HUES64 (cell line): ENCODE measurements around the gene ATF6B.

Experiments
- H3K27ac ChIP-seq: 2 replicates; pipeline ENCODE4 v1.7.0; 2013; ENCODE audit warnings: low read depth, low read length, inconsistent platforms
- H3K27me3 ChIP-seq: 2 replicates; pipeline ENCODE4 v1.6.1; 2013; ENCODE audit warnings: mild to moderate bottlenecking, low read length; ENCODE audit not compliant: insufficient read depth
- H3K36me3 ChIP-seq: 2 replicates; pipeline ENCODE4 v1.6.1; 2013; ENCODE audit warnings: mild to moderate bottlenecking, low read length; ENCODE audit not compliant: insufficient read depth
- H3K4me1 ChIP-seq: 2 replicates; pipeline ENCODE4 v1.6.1; 2013; ENCODE audit warnings: mild to moderate bottlenecking, low read length, moderate library complexity; ENCODE audit not compliant: insufficient read depth
- H3K4me3 ChIP-seq: 2 replicates; pipeline ENCODE4 v1.5.1; 2013; ENCODE audit warnings: mild to moderate bottlenecking, low read length, moderate library complexity
- H3K9ac ChIP-seq: 2 replicates; pipeline ENCODE4 v1.6.1; 2013; ENCODE audit warnings: mild to moderate bottlenecking, low read depth, low read length
- H3K9me3 ChIP-seq: 2 replicates; pipeline ENCODE4 v1.6.1; 2013; ENCODE audit warnings: low read depth, low read length; ENCODE audit not compliant: insufficient read depth
- WGBS: fragments of 150-250, 120-280 bp; methylation state at CpG from one replicate; pipeline ENCODE4 v1.1.7; 2013; ENCODE audit warnings: missing lambda C conversion rate; 5-methylcytosine and 5-hydroxymethylcytosine counted together

The ATF6B gene

DNA sequence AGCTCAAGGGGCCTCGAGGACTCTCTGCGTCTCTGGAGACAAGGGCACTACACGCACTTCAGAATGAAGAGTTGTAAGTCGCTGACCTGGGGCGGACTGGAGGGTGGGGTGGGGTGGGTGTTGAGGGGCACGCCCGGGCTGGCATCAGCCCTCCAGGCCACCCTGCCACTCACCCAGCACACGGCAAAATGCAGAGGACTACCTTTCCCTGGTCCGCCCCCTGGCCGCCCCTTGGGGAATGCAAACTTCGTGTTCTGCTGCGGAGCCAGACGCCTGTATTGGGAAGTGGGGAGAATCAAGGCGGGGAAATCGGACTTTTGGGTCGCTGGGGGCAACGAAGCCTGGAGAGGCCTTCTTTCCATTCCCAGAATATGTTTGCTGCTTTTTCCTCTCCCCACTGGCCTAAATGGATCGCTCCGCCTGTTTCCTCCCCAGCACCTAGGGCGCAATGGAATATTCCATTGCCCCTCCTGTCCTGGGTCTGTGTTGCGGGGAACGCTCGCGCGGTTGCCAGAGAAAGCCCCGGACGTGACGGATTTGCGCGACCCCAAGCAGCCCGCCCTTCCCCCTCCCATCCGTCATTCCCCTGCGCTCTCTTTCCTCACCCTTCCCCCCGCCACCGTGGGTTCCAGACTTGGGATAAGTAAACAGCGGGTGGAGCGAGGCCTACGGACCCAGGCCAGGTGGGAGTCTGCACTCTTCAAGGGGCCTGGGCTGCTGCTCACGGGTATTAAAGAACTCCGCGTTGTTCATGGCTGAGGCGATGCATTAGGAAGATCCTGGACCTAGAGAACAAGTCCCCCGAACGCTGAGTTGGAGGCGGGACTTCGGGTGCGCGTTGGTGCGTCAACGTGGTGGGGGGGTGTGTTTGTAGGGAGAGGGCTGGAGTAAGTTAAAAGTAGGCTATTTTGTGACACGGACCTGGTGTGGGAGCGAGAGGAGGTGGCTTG is 25.8 kb upstream of the ATF6B start, which contains the start of gene PPT2:
TSS of gene PPT2 (plus strand) at position 578 of the 950 bp plus-strand sequence. CDS start 454 bp downstream, outside the sequence.
- Histone ChIP-seq H3K4me3 (peak within 1 kb of the TSS; percentile 92), H3K27ac (peak within 1 kb of the TSS; percentile 92), H3K36me3 (peaks cover 30% of the 10 kb centered on the region), H3K27me3 (peaks cover 24% of the 10 kb centered on the region), H3K4me1 (peaks cover 8% of the 10 kb centered on the region), H3K9ac (peak within 1 kb of the TSS; percentile 87), H3K9me3 (no peaks in the 10 kb centered on the region)
- WGBS = under 1% methylated on average over 47 of the region's 52 CpGs

DNA sequence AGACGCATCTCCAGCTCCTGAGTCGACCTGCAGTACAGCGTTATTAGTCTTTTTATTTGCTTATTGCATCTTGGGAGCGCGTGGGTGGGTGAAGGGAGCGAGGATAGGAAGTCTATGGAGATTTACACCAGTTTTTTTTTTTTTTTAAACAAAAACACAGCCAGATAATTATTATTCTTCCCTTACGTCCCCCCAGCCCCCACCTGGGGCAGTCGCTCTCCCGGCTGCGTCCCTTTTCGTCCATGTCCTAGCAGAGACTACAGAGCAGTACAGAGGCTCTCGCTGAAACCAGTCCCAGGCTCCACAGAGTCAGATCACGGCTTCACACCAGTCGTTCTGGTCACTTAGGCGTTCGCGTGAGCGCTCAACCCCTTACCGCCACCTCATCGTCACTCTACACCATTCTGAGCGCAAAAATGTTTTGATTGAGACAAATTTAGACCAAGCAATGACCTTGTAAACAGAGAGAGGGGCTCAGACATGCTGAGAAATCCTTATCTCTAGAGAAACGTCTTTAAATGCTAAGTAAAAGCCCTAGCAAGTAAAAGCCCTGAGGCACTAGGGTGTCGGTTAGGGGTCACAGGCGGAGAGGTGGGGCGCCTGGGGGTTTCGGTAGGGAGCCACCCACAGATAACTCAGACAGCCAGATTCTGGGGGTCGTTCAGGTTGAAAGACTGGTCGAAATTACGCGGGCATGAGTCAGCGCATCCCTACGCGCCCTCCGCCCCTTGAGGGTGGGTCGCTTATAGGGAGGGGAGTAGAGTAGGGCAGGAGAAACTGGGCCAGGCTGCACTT is 24.9 kb upstream of the ATF6B start:
- 2% methylated on average over 32 of the region's 35 CpGs for WGBS
- H3K36me3 ChIP-seq = peaks cover 22% of the 10 kb centered on the region
- peak overlapping the region; percentile 92 for H3K4me3 ChIP-seq
- peaks cover 24% of the 10 kb centered on the region for H3K27me3 ChIP-seq
- H3K9me3 ChIP-seq = no peaks in the 10 kb centered on the region
- peak overlapping the region; percentile 92 for H3K27ac ChIP-seq
- H3K4me1 ChIP-seq = peaks cover 8% of the 10 kb centered on the region
- peak overlapping the region; percentile 87 for H3K9ac ChIP-seq

DNA sequence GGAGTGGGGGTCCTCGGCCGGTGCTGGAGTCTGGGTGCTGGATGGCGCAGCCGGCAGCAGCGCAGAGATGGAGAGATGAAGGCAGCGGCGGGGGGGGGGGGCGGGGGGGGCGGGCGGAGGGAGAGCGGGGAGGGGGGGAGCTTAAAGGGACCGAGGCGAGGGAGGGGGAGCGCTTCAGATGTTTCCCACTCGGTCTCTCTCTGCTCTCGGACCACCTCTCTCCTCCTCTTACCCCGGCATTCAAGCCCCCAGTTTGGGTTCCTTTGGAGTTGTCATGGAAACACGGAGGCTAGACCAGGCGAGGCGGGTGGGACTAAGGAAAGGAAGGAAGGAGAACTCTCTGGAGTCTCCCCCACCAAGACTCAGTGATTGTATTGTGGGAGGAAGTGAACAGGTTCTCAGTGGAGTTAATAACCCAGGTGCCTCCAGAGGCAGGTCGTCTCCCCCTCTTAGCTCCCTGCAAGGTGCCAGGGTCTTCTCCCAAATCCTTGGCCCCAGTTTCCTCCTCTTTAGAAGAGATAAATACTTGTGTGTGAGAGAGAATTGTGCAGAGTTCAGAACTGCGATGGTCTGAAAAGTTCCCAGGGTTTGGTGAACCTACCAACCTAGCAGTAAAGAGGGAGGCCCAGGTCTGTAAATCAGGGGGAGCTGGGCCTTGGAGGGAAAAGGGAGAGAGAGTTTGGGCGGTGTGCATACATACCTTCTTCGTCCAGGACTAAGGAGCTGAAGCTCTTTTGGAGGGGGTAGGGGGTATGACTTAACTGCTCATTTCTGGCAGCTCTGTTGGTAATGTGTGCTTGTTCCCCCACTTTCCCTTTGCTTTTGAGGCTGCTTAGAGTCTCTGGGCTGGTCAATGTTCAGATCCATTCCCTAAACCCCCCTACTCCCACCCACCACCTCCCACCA is 24.1 kb upstream of the ATF6B start, which contains the start of gene PRRT1:
TSS of gene PRRT1 (minus strand) at position 77 of the 906 bp plus-strand sequence. CDS start 112 bp downstream, outside the sequence.
- 10% methylated on average over 9 of the region's 24 CpGs for WGBS
- H3K27me3 ChIP-seq = peaks cover 24% of the 10 kb centered on the region
- peak within 1 kb of the TSS; percentile 92; the same call in 1 of the 2 replicates for H3K27ac ChIP-seq
- no peaks in the 10 kb centered on the region for H3K9me3 ChIP-seq
- peaks cover 13% of the 10 kb centered on the region for H3K36me3 ChIP-seq
- peak within 1 kb of the TSS; percentile 87; the same call in 1 of the 2 replicates for H3K9ac ChIP-seq
- H3K4me1 ChIP-seq = peaks cover 8% of the 10 kb centered on the region
- peak within 1 kb of the TSS; percentile 92 for H3K4me3 ChIP-seq

DNA sequence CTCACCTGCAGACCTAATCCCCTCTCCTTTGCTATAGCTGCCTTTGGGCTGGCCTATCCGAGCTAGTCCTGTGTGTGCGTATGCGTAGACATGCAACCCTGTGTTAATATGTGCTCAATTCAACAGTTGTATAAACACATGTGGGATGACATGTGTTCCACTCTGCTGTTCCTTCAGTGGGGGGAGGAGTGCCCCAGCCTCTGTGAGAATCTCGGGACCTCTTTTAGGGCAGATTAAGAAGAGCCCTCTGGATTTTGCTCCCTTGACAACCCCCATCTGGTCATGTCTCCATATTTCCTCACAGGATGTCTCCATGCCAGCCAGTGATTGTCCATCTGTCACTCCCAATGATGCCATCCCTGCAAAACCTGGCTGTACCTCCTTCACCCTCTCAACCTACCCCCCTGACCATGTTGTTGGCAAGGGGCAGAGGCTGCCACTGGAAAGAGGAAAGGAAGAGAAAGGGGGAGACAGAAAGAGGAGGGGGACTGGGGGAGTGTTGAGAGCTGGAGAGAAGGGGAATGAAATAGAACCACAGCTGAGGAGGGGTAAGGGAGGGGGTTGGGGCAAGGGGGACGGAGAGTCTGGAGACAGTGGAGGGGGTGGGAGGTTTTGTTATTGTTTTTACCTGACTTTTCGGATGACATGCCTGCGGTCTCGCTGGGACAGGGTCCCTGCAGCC is 23.3 kb upstream of the ATF6B start:
- no peaks in the 10 kb centered on the region for H3K9me3 ChIP-seq
- H3K36me3 ChIP-seq = peaks cover 5% of the 10 kb centered on the region
- no peak overlapping the region; the same call in none of the 2 replicates for H3K4me3 ChIP-seq
- H3K9ac ChIP-seq = no peak overlapping the region
- no peak overlapping the region for H3K27ac ChIP-seq
- WGBS = 34% methylated on average over 8 of the region's 8 CpGs
- peaks cover 24% of the 10 kb centered on the region for H3K27me3 ChIP-seq
- peaks cover 14% of the 10 kb centered on the region for H3K4me1 ChIP-seq

DNA sequence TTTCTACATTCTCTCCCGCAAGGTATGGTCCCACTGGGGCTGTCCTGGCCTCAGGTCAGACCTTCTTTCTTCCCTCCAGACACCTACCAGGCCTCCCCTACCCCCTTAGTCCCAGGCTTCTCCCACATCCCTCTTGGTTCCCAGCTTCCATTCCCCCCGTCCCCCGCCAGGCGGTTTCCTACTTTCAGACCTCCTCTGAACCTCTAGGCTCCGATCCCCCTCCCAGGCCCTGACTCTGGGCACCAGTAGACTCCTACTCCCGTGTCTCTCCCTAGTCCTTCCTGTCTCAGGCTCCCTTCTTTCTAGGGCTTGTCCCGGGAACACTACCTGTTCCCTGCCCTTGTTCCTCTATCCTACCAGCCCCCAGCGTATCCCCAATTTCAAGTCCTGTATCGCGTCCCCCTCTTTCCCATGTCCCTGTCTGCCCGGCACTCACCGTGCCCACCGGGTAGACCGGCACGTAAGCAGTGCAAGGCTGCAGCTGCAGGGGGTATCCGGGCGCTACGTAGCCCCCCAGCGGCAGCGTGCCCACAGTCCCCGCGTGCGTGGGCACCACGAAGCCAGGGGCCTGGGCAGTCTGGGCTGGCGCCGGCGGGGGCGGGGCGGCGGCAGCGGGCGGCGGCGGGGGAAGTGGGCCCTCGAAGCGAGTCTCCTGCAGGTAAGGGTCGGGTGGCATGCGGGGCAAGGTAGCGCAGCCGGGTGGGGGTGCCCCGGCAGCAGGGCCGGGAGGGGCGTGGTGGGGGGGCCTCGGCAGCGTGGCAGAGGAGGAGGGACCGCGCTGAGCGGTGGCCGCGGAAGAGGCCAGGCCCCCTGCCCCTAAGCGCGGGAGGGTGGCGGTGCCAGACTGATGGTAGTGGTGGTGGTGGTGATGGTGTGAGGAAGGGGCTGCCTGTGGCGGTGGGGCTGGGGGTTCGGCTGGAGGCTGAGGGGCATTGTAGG is 22.2 kb upstream of the ATF6B start:
- WGBS = 52% methylated on average over 55 of the region's 55 CpGs
- Histone ChIP-seq H3K9ac (no peak overlapping the region), H3K9me3 (no peaks in the 10 kb centered on the region), H3K4me3 (peak overlapping the region; percentile 47), H3K27ac (no peak overlapping the region), H3K4me1 (peaks cover 19% of the 10 kb centered on the region), H3K27me3 (peaks cover 24% of the 10 kb centered on the region), H3K36me3 (no peaks in the 10 kb centered on the region)

DNA sequence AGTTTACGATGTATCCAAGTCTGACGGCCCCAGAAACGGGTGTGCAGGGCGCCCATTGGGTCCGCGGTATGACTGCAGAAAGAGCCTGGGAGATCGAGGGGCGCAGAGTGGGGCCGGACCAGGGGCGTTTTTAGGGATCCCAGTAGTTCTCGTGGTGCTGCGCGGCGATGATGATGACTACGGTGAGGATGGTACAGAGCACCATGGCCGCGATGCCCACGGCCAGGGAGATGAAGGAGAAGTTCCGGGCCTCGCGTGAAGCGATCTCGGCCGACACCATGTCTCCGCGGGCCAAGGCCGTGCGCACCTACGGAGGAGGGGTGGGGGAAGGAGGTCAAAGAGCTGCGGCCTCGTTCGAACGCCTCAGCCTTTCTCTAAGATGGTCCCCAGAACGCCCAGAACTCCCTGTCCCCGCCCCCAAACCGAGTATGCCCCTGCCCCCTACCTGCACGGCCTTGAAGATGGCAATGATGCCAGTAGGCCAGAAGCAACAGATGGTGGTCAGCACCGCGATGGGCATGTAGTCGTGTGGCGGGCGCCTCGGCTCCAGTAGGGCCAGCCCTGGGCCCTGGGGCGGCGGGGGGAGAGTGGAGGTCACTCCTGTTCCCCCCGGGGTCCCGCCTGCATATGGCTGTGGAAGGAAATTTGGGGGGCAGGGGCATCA is 21.2 kb upstream of the ATF6B start:
- H3K4me3 ChIP-seq = no peak overlapping the region
- peaks cover 24% of the 10 kb centered on the region for H3K27me3 ChIP-seq
- no peak overlapping the region for H3K27ac ChIP-seq
- no peaks in the 10 kb centered on the region for H3K36me3 ChIP-seq
- H3K4me1 ChIP-seq = peaks cover 19% of the 10 kb centered on the region
- WGBS = 95% methylated on average over 47 of the region's 47 CpGs
- H3K9me3 ChIP-seq = no peaks in the 10 kb centered on the region
- no peak overlapping the region for H3K9ac ChIP-seq

DNA sequence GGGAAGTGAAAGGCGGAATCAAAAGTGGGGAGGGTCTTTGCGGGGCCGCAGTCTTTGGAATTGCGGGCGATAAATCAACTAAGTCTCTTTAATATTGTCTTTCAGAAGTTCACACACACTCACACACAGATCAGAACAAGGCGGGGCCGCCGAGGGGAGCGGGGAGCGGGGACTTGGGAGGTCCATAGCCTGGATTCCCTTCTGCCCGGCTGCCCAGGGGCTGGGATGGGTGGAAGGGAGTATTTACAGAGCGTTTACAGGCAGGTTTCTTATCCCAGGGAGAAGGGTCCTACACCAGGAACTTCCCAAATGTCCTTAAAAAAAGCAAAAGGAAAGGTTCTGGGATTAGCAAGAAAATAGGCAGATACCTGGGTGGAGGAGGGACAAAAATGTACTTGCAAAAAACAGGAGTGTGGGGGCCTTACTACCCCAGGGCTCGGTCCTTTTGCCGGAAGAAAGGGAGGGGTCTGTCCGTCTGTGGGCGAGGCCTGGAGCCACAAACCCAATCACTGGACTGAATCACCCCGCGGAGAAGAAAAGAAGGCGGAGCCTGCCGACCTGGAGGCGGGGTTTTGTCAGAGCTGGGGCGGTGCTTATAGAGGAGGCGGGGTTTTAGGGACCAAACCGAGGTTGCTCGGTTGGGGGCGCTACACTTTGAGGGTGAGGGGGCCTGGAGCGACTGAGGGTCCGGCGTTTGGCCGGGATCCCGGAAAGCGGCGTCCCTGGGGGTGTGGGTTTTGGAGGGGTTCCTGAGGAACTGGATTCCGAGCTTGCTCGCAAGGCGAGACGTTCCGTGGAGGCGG is 20.4 kb upstream of the ATF6B start:
- no peak overlapping the region for H3K27ac ChIP-seq
- WGBS = 89% methylated on average over 38 of the region's 39 CpGs
- H3K27me3 ChIP-seq = peaks cover 24% of the 10 kb centered on the region
- peak overlapping the region; percentile 31; the same call in 1 of the 2 replicates for H3K4me3 ChIP-seq
- no peaks in the 10 kb centered on the region for H3K9me3 ChIP-seq
- peaks cover 19% of the 10 kb centered on the region for H3K4me1 ChIP-seq
- no peak overlapping the region for H3K9ac ChIP-seq
- no peaks in the 10 kb centered on the region for H3K36me3 ChIP-seq

DNA sequence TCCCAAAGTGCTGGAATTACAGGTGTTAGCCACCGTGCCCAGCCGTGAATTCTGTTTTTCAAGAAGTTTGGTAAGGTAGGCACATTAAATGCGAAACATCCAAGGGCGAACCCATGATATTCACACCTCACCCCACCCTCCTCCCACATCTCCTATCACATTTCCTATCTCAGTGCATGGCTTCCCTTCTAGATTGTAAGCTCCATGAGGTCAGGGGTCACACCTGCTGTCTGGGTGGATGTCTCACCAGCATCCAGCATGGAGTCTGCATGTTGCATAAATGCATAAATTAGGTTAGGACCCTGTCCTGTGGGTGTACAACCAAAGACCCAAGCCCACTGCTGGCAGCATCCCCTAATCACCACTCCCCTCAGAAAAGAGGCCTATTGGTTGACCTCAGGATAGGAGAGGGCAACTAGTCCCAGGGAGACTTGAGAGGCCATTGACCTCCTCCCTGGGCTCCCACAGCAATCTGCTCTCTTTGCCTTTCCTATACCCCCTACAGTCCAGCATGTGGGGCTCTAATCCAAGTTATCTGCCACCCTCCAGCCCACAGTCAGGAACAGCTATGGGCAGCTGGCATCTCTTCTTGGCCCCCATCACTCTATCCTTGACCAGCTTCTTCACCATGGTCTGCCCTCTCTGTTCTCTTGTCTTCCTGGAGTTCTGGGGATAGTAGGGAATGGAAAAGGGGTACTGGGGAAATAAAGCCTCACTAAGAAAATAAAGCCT is 19.5 kb upstream of the ATF6B start:
- Histone ChIP-seq H3K4me1 (peaks cover 18% of the 10 kb centered on the region), H3K4me3 (no peak overlapping the region), H3K9ac (no peak overlapping the region), H3K9me3 (no peaks in the 10 kb centered on the region), H3K27ac (no peak overlapping the region), H3K36me3 (no peaks in the 10 kb centered on the region), H3K27me3 (peaks cover 24% of the 10 kb centered on the region)
- WGBS = 98% methylated on average over 4 of the region's 4 CpGs
